Suppressor macrophage treated with lipopolysaccharide for 1 hour (primary cell): ENCODE data around the gene ARHGEF17.

Source experiments
- DNase-seq, 3 donors: peaks; one replicate each; pipeline ENCODE4 v3.0.0-alpha.2; 2020 to 2022

Gene ARHGEF17

GRCh38 chr11:73383249-73384124 is 75.4 kb downstream of the ARHGEF17 start:
- peak; percentile 61 to 77 (median 73) for DNase-seq

GRCh38 chr11:73384125-73384441 is 76.0 kb downstream of the ARHGEF17 start:
- no peak for DNase-seq

GRCh38 chr11:73384531-73384871 is 76.4 kb downstream of the ARHGEF17 start:
- DNase-seq, result no peak

- peak; percentile 88 to 95 (median 93) for DNase-seq
Measured at GRCh38 chr11:73384872-73385689, 77.0 kb downstream of the ARHGEF17 start.

- DNase-seq, result peak in 2 of 3 donors; percentile 35 to 53
Measured at GRCh38 chr11:73386016-73386415, 77.9 kb downstream of the ARHGEF17 start.

GRCh38 chr11:73386546-73386945 is 78.5 kb downstream of the ARHGEF17 start:
- DNase-seq, result no peak

GRCh38 chr11:73387594-73388264 is 79.7 kb downstream of the ARHGEF17 start:
- peak in 2 of 3 donors; percentile 35 to 56 for DNase-seq

- peak; percentile 36 to 61 (median 50) for DNase-seq
Measured at GRCh38 chr11:73388265-73389133, 80.4 kb downstream of the ARHGEF17 start.

- DNase-seq, result no peak
Measured at GRCh38 chr11:73389134-73389525, 81.1 kb downstream of the ARHGEF17 start.

GRCh38 chr11:73389916-73390315 is 81.8 kb downstream of the ARHGEF17 start:
- DNase-seq, result no peak

- no peak for DNase-seq
Measured at GRCh38 chr11:73390601-73391565, 82.8 kb downstream of the ARHGEF17 start.

- DNase-seq, result no peak
Measured at GRCh38 chr11:73391665-73392064, 83.6 kb downstream of the ARHGEF17 start.

- DNase-seq, result no peak
Measured at GRCh38 chr11:73392108-73393010, 84.3 kb downstream of the ARHGEF17 start.

- peak; percentile 35 to 46 (median 36) for DNase-seq
Measured at GRCh38 chr11:73393011-73393380, 84.9 kb downstream of the ARHGEF17 start.

- peak; percentile 82 to 86 (median 83) for DNase-seq
Measured at GRCh38 chr11:73393479-73394415, 85.7 kb downstream of the ARHGEF17 start.

- DNase-seq, result no peak
Measured at GRCh38 chr11:73394416-73395296, 86.6 kb downstream of the ARHGEF17 start.

- no peak for DNase-seq
Measured at GRCh38 chr11:73395297-73396208, 87.5 kb downstream of the ARHGEF17 start.
